GM18508 (cell line): ENCODE measurements around the gene PLIN5.

Experiments
- ATAC-seq: cut with Tn5 transposase; IDR thresholded peaks from one replicate; pipeline ENCODE4 v1.9.1; 2021; ENCODE audit warnings: moderate number of reproducible peaks; ENCODE audit not compliant: insufficient read depth, unreplicated experiment

PLIN5 gene

DNA sequence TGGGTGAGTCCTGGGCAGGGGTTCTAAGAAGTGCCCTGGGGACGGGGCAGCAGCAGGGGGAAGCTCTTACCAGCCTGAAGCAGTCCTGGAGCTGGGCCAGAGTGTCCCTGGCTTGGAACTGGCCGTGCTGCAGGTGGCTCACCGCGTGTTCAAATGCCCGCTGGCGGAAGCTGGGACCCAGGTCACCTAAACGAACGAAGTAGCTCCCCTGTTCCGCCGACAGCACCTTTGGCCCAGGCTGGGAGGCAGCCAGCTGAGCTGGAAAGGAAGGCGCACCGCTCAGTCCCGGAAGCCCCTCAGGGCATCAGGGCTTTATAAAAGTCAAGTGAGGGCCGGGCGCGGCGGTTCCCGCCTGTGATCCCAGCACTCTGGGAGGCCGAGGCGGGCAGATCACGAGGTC, 26.3 kb downstream of the PLIN5 start:
- no peak for ATAC-seq

DNA sequence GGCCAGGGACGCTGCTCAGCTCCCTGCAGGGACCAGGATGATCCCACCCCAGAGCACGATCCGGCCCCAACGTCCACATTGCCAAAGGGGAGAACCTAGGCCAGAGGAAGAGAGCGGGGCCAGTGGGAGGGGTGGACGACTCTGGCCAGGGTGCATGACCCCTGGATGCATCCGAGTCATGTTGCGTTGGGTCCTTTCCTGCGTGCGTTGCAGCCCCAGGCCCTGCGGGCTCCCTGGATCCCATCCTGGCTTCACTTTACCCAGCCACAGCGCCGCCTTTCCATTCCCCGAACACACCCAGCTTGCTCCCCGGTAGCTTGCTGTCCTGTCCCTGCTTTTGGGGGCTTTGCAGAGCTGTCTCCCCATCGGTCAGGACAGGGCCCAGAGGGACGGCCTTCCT, 27.2 kb downstream of the PLIN5 start:
- ATAC-seq = no peak

DNA sequence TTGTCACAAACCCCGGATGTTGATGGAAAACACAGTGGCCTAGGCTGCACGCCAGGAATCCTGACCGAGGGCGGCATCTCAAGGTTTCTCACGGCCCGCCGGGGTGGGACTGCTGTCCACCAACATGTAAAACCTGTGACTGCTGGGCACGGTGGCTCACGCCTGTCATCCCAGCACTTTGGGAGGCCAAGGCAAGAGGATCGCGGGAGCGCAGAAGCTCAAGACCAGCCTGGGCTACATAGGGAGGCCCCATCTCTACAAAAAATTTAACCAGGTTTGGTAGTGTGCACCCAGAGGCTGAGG, 27.9 kb downstream of the PLIN5 start:
- ATAC-seq = no peak

DNA sequence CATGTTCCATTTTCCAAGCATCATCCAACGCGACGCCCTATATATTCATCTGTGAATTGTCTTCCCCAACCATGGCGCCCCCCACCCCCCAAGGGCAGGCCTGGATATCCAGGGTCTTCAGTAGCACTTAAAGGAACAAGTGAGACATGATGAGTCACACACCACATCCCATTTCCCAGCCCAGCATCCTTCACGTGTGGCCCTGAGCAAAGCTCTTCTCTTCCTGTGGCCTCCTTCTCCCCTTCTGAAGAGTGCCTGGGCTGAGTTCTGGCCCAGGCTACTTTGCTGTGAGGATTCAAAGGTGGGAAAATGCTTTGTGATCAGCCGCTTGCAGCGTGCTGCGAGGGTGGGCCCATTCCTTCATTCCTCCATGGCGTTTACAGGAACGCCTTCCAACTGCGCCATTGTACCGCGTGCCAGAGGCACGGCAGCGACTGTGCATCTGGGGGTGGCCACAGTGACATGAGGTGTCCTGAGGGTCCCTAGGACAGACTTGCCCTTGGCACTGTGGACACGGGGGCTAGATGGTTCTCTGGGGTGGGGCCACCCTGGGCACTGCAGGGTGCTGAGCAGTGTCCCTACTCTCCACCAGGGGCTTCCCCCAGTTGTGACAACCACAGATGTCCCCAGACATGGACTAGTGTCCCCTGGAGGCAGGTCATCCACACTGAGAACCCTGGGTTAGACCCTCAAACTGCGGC, 28.4 kb downstream of the PLIN5 start:
- no peak for ATAC-seq

DNA sequence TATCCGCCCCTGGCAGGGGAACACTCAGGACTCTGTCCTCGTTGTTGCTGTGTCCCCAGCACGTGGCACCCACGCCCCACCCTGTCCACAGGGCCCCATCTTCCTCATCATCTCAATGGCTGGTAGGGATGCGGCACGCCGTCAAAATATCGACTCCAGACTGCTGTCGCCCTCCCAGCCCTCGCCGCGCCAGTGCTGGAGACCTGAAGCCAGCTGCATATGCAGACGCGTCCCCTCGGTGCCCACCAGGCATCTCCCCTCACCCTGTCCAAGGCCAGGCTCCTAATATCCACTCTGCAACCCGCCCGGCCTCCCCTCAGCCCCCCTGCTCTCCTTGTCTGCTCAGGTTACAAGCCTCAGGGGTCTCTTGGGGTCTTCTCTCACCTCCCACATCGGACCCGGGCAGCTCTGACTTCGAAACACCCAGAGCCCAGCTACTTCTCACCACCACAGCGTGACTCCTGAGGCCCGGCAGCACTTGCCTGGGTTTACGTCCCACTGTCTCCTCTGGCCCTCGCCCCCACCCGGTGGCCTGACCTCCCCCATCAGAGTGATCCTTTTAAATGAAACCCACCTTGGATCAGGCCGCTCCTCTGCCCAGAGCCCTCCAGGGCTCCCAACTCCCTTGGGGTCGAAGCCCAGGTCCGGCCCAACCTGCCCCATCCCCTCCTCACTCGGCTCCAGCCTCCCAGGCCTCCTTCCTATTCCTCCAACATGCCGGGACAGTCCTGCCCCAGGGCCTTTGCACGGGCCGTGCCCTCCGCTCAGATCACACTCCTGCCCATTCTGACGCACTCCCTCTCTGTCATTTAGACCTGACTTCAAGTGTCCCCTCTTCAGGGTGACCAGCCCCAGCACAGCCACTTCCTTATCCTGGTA, 29.2 kb downstream of the PLIN5 start:
- no peak for ATAC-seq

DNA sequence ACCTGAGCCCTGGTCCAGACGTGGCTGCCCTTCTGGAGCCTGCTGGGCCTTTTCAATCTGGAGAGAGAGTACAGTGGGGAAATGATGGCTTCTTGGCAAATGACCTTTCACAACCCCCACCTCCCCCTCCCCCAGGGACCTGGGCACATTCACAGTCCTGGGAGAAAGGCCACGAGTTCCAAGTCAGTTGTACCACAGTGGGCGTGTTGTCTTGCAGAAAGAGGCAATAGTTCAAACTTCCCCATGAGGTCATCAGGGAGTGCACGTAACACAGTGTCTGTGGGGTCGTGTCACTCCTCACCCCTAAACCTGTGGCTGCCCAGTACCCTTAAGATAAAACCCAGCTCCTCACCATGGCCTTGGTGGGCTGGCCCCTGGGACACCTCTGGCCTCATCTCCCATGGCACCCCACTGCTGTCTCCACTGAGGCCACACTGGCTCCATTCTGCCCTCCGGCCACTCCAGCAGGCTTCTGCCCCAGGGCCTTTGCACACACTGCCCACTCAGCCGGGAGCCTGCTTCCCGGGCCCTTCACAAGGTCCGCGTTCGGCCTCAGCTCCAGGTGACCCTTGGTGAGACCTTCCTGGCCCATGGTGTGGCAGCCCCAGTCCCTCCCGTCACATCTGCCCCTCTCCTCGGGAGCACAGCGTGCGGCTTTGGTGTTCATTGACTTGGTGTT, 30.0 kb downstream of the PLIN5 start:
- ATAC-seq = no peak

DNA sequence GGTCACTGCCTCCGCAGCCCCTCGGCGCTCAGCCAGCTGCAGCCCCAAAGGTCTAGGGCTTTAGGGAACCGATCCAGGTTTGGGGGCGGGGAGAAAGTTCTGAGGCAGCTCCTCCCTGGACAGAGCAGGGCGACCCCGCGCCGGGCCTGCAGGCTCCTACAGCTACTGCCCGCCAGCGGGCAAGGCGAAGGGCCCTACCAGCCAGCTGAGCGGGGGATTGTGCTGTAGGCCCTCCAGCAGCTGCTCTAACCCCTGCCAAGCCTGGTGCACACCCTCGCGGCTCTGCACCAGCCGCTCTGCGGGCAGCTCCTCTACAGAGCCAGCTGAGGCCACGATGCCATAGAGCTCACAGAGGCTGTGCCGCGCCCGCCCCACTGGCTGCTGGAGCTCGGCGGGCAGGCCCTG, 30.7 kb downstream of the PLIN5 start:
- no peak for ATAC-seq

DNA sequence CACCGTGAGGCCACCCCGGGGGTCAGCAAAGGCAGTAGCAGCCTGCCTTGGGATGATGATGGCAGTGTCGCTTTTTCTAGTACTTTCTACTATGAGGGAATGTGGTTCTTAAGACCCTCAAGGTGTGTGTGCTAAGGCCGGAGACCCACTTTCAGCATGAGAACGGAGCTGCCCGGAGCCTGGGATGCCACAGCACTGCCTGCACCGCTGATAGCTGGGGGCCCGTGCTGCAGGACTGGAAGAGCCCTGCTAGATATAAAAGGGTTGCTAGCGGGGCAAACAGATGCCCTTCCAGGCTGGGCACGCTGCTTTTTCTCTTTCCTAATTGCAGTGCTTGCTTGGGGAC, 31.2 kb downstream of the PLIN5 start:
- no peak for ATAC-seq

DNA sequence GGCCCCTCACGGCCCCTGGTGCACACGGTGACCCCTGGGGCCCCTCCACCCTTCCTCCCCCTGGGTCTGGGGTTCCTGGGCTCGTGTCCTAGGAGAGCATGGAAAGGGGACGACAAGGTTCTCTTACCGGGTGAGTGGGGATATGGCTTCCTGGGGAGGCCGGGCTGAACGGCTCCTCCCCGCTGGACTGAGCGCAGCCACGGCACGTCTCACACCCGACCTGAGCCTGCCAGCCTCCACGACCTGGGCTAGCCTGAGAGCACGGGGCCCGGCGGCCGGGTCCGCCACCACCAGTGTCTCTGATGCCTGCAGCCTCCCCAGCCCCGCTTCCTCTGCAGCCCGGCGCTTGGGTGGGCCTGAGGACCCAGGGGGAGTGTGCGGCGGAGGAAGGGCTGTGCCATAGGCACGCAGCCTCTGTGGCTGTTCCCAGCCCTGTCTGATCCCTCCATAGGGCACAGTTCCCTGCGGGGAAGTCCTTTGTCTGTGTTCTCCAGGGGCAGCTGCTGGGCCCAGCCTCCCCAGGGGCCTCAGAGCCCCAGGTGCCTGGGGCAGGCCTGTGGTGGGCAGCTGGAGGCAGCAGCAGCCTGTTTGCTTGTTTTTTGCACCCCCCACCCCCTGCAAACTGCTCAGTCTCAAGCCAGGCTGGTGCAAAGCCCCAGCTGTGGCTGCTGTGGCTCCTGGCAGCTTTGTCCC, 31.7 kb downstream of the PLIN5 start:
- no peak for ATAC-seq

DNA sequence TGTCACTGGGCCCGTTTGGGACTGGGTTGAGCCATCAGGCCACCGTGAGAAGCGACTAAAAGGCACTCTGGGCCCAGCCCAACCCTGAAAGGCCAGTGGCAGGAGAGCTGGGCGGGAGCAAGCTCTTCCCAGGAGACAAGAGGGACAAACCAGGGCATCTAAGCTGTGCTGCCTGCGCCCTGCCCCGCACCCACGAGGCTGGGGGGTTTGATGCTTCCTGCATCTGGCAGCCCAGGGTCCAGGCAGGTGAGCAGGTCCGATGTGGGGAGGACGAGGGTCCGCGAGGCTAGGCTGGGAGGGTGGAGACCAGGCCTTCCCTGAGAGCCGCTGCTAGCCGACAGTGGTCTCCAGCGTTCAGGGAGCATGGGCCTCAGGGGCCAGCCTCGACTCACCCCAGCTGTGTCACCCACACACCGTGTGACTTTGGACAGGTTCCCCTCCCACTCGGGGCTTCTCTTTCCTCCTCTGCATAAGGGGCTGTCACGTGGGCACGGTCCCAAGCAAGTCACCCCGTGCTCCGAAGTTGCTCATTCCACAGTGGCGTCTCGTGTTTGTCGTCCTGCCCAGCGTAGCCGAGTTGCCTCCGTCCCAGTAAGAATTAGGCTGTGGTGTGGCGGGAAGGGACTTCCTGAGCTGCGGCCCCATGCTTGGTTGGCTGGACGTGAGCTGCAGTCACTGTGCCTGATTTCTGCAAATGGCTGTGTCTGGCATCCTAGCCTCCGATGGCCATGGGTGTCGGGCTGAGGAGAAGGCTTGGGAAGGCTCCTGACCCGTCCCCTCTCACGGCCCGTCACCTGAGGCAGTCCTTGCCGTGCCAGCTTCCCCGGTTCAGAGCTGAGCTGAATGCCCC, 32.5 kb downstream of the PLIN5 start:
- no peak for ATAC-seq

DNA sequence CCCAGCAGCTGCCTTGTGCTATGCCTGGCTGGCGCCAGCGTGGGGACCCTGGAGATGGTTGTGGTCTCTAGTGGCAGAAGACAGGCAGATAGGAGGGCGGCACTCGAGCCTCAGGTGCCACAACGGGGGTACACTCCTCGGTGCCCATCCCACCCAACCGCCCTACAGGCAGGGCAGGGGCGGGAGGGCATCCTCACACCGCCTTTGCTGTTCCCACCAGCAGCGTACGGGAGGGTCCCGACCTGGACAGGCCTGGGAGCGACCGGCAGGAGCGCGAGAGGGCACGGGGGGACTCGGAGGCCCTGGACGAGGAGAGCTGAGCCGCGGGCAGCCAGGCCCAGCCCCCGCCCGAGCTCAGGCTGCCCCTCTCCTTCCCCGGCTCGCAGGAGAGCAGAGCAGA, 33.3 kb downstream of the PLIN5 start:
- no peak for ATAC-seq

DNA sequence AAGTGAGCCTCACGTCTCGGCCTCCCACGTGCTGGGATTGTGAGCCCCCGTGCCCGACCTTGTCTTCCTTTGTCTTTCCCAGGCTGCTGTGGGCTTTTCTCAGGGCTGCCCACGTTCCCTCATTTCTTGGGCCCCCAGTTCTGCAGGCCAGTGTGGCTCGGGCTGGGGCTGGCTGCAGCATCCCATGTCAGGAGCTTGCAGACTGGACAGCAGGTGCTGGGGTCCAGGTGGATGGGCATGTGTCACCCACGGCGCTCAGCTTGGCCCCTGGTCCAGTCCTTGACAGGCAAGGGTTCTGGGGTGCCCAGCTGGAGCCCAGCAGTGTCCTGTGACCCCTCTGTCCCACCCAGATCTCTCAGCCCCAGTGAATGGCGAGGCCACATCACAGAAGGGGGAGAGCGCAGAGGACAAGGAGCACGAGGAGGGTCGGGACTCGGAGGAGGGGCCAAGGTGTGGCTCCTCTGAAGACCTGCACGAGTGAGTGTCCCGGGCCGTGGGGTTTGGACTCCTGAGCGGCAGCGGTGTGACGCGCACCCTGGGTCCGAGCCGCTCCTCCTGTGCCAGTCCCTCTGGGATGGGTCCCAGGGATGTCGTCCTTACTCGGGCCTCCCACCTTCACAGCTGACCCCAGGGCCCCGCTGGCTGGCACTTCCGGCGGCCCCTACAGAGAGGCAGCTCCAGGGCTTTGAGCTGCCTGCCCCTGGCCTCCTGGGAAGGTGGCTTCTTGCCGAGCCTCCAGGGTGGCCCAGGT, 34.0 kb downstream of the PLIN5 start:
- no peak for ATAC-seq

DNA sequence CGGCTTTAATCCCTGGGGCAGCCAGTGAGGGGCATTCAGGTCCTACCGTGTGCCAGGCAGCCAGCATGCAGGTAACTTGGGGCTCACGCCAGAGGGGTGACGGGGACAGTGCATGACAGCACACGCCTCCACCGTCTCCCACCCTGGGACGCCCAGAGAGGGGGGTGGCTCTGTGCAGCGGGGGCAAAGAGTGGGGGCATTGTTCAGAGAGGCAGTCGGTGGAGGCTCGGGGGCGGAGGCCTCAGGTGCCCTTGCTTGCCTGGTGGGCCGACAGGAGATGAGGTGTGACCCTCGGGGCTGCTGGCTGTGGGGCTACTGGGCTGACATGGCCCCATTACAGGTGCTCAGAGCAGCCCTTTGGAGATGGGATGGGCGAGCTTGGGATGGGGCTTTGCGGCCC, 35.2 kb downstream of the PLIN5 start:
- ATAC-seq = no peak

DNA sequence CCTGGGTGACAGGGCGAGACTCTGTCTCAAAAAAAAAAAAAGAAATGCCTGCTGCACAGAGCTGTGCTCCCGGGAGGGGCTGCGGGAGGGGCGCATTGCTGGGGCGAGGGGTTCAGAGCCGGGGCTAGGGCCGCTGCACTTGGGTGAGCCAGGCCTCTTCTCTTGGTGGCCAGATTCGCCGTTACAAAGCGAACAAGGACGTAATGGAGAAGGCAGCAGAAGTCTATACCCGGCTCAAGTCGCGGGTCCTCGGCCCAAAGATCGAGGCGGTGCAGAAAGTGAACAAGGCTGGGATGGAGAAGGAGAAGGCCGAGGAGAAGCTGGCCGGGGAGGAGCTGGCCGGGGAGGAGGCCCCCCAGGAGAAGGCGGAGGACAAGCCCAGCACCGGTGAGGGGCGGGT, 35.7 kb downstream of the PLIN5 start:
- ATAC-seq = no peak

DNA sequence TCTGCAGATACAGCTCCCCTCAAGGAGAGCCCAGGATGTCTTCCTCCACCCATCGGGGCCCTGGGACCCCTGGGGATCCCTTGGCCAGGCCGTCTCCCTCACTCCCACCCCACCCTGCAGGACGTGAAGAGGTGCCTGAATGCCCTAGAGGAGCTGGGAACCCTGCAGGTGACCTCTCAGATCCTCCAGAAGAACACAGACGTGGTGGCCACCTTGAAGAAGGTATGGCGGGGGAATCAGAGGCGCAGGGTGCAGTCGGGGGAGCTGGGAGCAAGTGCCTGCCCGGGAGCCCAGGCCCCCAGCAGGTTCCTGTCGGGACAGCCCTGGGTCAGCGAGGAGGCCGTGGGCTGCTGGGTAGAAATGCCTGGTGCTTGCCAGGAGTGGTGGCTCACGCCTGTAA, 36.3 kb downstream of the PLIN5 start:
- ATAC-seq = no peak

DNA sequence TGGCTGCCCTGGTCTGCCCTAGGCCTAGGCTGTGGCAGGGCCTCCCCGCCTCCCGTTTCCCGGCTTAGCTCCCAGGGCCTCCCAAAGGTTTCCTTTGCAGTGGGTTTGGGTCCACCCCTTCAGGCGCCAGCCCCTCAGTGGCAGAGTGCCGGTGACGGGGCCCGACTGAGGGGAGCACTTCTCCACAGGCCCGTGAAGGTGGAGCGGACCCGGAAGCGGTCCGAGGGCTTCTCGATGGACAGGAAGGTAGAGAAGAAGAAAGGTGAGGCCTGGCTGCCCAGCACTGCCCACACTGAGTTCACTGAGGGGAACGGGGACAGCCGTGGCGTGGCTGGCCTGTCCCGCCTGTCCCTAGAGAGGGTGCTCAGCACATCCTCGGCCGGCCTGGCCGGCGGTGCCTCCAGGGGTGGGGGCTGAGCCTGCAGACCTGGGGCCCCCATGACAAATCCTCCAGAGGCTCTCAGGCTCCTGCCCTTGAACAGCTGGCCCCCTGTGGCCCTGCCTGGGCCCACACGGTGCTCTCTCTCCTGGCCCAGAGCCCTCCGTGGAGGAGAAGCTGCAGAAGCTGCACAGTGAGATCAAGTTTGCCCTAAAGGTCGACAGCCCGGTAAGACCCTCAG, 37.1 kb downstream of the PLIN5 start:
- no peak for ATAC-seq

DNA sequence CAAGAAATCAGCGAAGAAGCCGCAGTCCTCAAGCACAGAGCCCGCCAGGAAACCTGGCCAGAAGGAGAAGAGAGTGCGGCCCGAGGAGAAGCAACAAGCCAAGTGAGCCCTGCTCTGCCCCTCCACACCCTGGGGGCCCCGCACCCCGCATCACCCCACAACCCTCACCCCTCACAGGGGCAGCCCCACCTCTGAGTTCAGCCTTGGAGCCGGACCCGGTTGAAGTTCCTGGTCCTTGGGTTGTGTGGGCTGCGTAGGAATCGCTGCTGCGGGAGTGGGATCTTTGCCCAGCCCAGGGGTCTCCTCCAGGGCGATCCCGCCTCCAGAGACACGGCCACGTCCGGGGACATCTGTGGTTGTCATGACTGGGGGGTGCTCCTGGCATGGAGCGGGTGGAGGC, 38.7 kb downstream of the PLIN5 start:
- ATAC-seq = no peak

DNA sequence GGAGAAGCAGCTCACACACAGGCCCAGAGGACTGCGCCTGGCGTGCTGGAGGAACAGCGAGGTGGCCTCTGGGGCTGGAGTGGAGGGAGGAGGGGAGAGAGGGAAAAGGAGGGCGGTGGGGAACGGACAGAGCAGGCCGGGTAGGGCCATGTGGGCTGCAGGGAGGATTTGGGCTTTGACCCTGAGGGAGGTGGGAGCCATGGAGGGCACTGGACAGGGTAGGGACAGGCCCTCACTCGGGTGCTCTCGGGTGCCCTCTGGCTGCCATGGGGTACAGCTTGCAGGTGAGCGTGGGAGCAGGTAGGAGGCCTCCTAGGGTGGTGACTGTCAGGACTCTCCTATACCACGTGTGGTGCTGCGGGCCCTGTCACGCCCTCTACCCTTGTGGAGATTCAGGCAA, 39.6 kb downstream of the PLIN5 start:
- no peak for ATAC-seq

DNA sequence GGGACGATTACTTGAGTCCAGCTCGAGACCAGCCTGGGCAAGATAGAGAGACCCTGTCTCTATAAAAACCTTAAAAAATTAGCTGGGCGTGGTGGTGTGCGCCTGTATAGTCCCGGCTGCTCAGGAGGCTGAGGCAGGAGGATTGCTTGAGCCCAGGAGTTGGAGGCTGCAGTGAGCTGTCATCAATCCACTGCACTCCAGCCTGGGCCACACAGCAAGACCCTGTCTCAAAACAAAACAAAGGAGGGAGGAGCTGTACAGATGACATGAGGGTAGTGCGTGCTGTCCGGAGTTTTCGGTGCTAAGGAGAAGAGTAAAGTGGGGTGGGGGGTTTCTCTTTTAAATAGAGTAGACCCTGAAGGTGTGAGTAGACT, 40.3 kb downstream of the PLIN5 start:
- ATAC-seq = no peak
